ENCODE measurements around the gene P2RX4. TPM values are rescaled to one million over a fixed set of nuclear protein-coding genes. Genes with fewer than 3 reads are reported as not detected.

P2RX4 gene
- total RNA-seq, 2 donors from 2014 or later, result 11.5 to 21.1 TPM

- H3K4me1 ChIP-seq (ENCODE audit: control insufficient read depth, insufficient read depth, low read length), result no peaks in the 10 kb centered on the region
- peaks cover 92% of the 10 kb centered on the region for H3K27me3 ChIP-seq (ENCODE audit: control insufficient read depth, insufficient read depth, low read length, poor library complexity, severe bottlenecking)
- no peaks in the 10 kb centered on the region for H3K4me1 Mint-ChIP-seq
- no peaks in the 10 kb centered on the region for H3K9me3 Mint-ChIP-seq
- DNase-seq, result no peak
- TF ChIP-seq CTCF (conservative IDR thresholded peaks at IDR 0.05), result no peak
- H3K36me3 Mint-ChIP-seq (ENCODE audit: low read depth), result no peaks in the 10 kb centered on the region
- no peaks in the 10 kb centered on the region for H3K36me3 ChIP-seq (ENCODE audit: control insufficient read depth, insufficient read depth, low read length)
- no peak overlapping the region for H3K4me3 Mint-ChIP-seq
- H3K9me3 ChIP-seq (ENCODE audit: control insufficient read depth, low read length), result no peaks in the 10 kb centered on the region
- H3K4me3 ChIP-seq (ENCODE audit: low read length), result no peak overlapping the region
- H3K27ac Mint-ChIP-seq, result no peak overlapping the region
- H3K27ac ChIP-seq (ENCODE audit: low read depth, low read length), result no peak overlapping the region
- no peak overlapping the region for H3K9ac ChIP-seq (ENCODE audit: extremely low read depth, low read length, poor library complexity, severe bottlenecking)
- peaks cover 53% of the 10 kb centered on the region for H3K27me3 Mint-ChIP-seq (ENCODE audit: insufficient read depth)
- WGBS, 2 experiments (ENCODE audit: insufficient coverage in 1 of 2, insufficient read length in 1 of 2), result 91% methylated on average over 7 to 9 of the region's 9 CpGs
These were observed 44.6 kb upstream of the P2RX4 start for GRCh38 chr12:121165316-121165715.

GRCh38 chr12:121166356-121166755, 43.6 kb upstream of the P2RX4 start:
- no peak for DNase-seq
- no peaks in the 10 kb centered on the region for H3K36me3 ChIP-seq (ENCODE audit: control insufficient read depth, insufficient read depth, low read length)
- H3K27me3 Mint-ChIP-seq (ENCODE audit: insufficient read depth), result peaks cover 60% of the 10 kb centered on the region
- no peaks in the 10 kb centered on the region for H3K9me3 Mint-ChIP-seq
- H3K4me3 Mint-ChIP-seq, result no peak overlapping the region
- H3K4me1 Mint-ChIP-seq, result no peaks in the 10 kb centered on the region
- H3K27ac ChIP-seq (ENCODE audit: low read depth, low read length), result no peak overlapping the region
- H3K27ac Mint-ChIP-seq, result no peak overlapping the region
- no peak overlapping the region for H3K4me3 ChIP-seq (ENCODE audit: low read length)
- H3K9me3 ChIP-seq (ENCODE audit: control insufficient read depth, low read length), result no peaks in the 10 kb centered on the region
- no peaks in the 10 kb centered on the region for H3K36me3 Mint-ChIP-seq (ENCODE audit: low read depth)
- TF ChIP-seq CTCF (conservative IDR thresholded peaks at IDR 0.05), result no peak
- H3K4me1 ChIP-seq (ENCODE audit: control insufficient read depth, insufficient read depth, low read length), result no peaks in the 10 kb centered on the region
- H3K9ac ChIP-seq (ENCODE audit: extremely low read depth, low read length, poor library complexity, severe bottlenecking), result no peak overlapping the region
- 0% methylated on average over 1 of the region's 1 CpG for WGBS, 2 experiments (ENCODE audit: insufficient coverage in 1 of 2, insufficient read length in 1 of 2)
- H3K27me3 ChIP-seq (ENCODE audit: control insufficient read depth, insufficient read depth, low read length, poor library complexity, severe bottlenecking), result peaks cover 93% of the 10 kb centered on the region

- 85 to 86% methylated on average over 14 of the region's 14 CpGs for WGBS, 2 experiments (ENCODE audit: insufficient coverage in 1 of 2, insufficient read length in 1 of 2)
These were observed 42.6 kb upstream of the P2RX4 start for GRCh38 chr12:121167232-121167820.

More at GRCh38 chr12:121167232-121167820, 42.6 kb upstream of the P2RX4 start:
- no peak for TF ChIP-seq CTCF (conservative IDR thresholded peaks at IDR 0.05)
- H3K4me3 Mint-ChIP-seq, result no peak overlapping the region
- no peak overlapping the region for H3K27ac ChIP-seq (ENCODE audit: low read depth, low read length)
- H3K4me1 ChIP-seq (ENCODE audit: control insufficient read depth, insufficient read depth, low read length), result no peaks in the 10 kb centered on the region
- peaks cover 95% of the 10 kb centered on the region for H3K27me3 ChIP-seq (ENCODE audit: control insufficient read depth, insufficient read depth, low read length, poor library complexity, severe bottlenecking)
- no peaks in the 10 kb centered on the region for H3K36me3 ChIP-seq (ENCODE audit: control insufficient read depth, insufficient read depth, low read length)
- no peaks in the 10 kb centered on the region for H3K9me3 ChIP-seq (ENCODE audit: control insufficient read depth, low read length)
- no peaks in the 10 kb centered on the region for H3K36me3 Mint-ChIP-seq (ENCODE audit: low read depth)
- H3K4me1 Mint-ChIP-seq, result no peaks in the 10 kb centered on the region
- no peak for DNase-seq
- no peaks in the 10 kb centered on the region for H3K9me3 Mint-ChIP-seq
- no peak overlapping the region for H3K9ac ChIP-seq (ENCODE audit: extremely low read depth, low read length, poor library complexity, severe bottlenecking)
- H3K27ac Mint-ChIP-seq, result no peak overlapping the region
- no peak overlapping the region for H3K4me3 ChIP-seq (ENCODE audit: low read length)
- peaks cover 67% of the 10 kb centered on the region for H3K27me3 Mint-ChIP-seq (ENCODE audit: insufficient read depth)
